Amygdala (tissue), 56 donors: ENCODE data around the gene TMEM115.
"Not testable (repeated sequence)": the region's sequence is repeated elsewhere in the genome, so short reads cannot be mapped to it uniquely, and the experiment has no call there.

Experiments
- DNase-seq, 56 donors: peaks; one replicate each; lab custom pipeline; 2025; lab: John Stamatoyannopoulos, UW

TMEM115 gene

DNA sequence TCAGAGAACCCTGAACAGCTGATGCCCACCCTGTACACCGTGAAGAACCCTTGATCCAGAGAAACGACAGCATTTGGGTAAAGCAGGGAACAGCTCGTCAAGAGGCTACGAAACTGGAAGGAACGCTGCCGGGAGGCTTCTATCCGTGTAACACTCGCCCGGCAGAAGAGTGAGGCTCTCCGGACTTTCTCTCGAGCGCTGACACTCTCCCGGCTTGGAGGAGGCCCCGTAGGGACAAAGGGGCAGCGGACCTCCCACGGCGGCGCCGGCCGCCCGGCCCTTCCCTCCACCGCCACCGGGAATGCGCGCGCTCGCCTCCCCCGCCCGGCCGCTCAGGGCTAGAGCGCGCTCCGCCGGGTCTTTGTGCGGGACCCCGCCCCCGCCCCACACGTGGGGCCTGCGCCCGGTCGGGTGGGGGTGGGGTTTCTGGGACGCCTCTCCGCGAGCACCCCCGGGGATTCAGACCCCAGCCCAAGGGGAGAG is 38.4 kb downstream of the TMEM115 start:
- DNase-seq, result peak in 51 of 56 donors; percentile 32 to 96 (median 85)

DNA sequence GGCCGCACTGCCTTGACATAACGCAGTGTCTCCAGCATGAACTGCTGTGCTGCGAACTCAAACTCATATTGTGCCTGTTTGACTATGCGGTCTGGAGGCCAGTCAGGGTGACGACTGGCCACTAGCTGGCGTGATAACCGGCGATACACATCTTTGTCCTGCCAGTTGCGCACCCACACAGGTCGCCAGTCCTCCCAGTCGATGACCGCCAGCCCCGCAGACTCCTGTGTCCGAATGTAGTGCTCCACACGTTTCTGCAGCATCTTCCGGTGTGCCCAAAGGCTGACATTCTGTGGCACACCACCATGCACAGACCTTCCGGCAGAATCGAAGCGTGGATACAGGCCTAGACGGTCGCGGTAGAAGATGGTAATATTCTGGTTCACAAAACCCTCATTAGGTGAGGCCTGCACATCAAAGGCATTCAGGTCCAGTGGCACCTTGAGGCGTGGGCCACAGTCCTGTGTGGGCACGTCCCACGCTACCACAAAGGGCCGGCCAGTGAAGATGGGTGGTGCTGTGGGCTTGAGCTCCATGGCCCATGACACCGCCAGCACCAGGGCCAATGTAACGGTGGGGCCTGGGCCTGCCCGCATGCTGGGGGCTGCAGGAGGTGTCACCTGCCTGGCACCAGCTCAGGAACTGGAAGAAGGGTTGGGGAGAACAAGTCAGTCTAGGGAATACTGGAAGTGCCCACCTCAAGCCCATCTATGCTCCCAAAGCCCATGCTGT is 39.3 kb downstream of the TMEM115 start:
- DNase-seq, result no peak

DNA sequence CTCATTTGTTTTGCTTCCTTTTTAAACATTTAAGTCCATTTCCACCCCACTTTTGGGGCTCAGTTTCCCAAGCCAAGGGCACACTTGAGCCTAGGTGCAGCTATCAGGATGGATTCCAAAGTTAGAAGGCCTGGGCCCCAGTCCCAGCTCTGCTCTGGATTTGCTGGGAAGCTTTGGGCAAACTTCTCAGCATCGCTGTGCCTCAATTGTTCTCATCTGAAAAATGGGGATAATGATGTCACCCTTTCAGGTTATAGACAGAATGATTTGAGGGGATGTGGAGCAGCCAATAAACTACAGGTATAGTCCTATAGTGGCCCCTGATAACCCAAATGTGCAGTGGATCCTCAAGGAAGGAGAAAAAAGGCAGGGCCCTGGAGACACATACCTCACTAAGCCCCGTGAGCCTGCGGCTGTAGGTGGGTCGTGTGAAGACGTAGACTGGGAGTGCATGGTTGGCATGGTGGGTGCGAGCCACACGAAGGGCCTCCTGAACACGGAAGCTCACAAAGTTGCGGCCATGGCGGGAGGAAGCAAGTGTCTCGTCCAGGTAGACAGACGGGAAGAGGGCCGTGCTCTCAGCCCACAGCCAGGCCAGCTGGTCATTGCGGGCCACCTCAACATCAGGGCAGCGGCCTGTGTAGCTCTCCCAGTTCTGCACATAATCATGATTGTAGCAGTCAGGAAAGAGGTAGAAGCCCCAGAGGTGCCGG is 40.0 kb downstream of the TMEM115 start:
- no peak for DNase-seq

DNA sequence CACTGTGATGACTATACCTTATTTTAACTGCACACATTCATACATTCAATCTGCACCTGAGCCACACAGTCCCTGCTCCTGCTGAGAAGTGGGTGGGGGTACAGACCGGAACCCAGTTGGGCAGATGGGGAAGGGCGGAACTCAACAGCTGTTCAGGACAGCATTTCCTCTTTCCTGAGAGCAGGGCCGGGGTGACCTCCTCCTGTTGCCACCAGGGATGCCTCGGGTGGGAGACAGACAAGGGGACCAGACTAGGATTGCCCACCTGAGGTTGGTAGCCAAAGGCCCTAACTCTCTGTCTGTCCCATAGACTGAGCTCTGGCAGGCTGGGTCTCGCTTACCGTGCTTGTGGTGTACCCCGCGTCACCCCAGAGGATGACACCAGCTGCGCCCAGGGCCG is 40.7 kb downstream of the TMEM115 start:
- no peak for DNase-seq

DNA sequence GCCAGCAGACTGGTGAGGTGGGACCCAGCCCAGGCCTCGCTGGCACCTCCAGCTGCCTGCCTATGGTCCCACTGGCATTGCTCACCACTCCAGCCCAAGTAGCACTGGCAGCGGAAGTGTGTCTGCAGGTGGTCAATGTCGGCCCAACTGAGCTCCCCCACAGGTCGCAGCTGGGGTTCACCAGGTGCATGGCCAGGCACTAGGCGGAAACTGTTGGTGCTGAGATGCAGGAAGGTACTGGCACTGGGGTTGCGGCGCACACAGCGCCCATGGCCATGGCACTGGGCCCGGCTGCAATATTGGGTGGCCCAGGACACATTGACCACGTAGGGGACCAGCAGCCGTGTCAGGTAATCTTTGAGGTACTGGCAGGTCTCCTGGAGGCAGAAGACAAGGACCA is 41.2 kb downstream of the TMEM115 start:
- DNase-seq, result no peak

DNA sequence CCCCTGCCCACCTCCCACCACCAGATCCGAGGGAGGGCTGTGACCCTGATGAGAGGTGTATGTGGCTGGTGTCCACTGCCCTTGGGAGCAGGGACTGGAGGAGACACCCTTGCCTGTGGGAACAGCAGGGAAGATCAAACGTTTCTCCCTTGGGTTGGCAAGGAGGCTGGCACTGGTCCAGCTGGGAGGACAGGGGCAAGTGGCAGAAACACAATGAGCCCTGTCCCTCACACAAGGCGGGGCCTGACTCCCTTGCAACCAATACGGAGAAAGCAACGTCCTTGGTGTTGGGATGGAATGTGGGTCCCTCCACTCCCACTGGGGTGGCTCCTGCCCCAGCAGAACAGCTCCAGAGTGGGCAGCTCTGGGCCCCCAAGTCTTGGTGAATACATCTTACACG is 42.0 kb downstream of the TMEM115 start:
- peak in 1 of 56 donors; percentile 33 for DNase-seq

DNA sequence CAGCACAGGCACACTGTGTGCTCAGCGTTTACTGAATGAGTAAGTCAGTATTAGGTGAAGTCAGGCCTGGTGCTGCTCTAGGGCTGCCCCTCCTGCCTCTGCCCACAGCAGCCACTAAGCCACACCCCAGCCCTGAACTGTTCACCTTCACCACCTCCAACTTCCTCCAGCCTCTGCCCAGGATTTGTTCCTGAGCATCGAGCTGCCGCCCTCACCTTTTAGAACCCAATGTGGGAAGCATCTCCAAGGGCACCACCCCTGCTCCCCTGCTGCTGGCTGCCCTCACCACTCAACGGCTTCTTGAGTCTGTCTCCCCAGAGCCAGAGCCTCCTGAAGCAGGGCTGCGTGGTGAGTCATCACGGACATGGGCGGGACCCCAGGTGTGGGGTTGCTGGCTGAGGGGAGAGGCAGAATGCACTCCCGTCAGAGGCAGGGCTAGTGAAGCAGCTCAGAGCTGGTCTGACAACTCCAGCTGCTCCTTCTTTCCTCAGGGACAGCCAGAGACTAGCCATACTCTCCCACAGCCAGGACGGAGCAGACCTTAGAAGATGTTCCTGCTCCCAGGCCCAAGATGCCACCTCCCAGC is 42.6 kb downstream of the TMEM115 start:
- no peak for DNase-seq

DNA sequence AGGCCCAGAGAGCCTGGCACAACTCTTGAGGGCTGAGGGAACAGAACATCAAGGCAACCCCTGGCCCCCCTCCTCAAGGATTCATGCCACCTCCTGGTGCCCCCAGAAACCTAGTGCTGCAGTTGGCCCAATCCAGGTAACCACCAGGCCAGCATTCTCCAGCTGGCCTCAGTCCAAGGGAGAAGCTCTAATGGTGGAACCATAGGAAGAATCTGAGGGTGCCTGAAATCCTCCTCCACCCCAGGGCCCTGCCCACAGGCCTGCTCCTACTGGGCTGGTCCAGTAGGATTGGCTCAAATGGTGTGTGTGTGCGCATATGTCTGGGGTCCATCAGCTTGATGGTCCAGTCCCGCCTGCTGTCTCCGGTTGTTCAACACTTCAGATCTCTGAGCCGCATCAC is 44.5 kb downstream of the TMEM115 start:
- DNase-seq, result no peak

DNA sequence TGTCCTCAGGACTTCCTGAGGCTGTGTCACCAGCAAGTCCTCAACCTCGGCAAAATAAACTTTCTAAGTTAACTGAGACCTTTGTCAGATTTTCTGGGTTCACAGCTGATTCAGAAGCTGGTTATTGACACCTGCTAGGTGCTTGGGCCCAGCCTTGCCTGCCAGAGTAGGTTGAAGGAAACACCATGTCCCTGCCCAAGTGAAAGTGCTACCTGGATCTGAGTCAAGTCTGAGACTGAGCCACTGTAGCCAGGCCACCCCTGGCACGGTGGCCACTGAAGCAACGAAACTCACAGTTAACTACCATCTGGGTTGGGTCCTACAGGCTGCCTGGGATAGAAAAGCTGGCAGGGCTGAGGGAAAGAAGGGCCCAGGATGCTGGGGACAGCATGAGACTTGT is 45.0 kb downstream of the TMEM115 start:
- no peak for DNase-seq

DNA sequence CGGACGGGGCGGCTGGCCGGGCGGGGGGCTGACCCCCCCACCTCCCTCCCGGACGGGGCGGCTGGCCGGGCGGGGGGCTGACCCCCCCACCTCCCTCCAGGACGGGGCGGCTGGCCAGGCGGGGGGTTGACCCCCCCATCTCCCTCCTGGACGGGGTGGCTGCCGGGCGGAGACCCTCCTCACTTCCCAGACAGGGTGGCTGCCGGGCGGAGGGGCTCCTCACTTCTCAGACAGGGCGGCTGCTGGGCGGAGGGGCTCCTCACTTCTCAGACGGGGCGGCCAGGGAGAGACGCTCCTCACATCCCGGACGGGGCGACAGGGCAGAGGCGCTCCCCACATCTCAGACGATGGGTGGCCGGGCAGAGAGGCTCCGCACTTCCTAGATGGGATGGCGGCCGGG is 47.3 kb downstream of the TMEM115 start:
- not testable (repeated sequence) for DNase-seq
